ENCODE measurements around the gene HES6. TPM values are rescaled to one million over a fixed set of nuclear protein-coding genes. Genes with fewer than 3 reads are reported as not detected.
A peak's percentile ranks its signal among the peaks of the same experiment; 100 is the strongest.

The HES6 gene
- total RNA-seq, 2 experiments from 2014 or later, result 1.5 to 1.9 TPM

DNA sequence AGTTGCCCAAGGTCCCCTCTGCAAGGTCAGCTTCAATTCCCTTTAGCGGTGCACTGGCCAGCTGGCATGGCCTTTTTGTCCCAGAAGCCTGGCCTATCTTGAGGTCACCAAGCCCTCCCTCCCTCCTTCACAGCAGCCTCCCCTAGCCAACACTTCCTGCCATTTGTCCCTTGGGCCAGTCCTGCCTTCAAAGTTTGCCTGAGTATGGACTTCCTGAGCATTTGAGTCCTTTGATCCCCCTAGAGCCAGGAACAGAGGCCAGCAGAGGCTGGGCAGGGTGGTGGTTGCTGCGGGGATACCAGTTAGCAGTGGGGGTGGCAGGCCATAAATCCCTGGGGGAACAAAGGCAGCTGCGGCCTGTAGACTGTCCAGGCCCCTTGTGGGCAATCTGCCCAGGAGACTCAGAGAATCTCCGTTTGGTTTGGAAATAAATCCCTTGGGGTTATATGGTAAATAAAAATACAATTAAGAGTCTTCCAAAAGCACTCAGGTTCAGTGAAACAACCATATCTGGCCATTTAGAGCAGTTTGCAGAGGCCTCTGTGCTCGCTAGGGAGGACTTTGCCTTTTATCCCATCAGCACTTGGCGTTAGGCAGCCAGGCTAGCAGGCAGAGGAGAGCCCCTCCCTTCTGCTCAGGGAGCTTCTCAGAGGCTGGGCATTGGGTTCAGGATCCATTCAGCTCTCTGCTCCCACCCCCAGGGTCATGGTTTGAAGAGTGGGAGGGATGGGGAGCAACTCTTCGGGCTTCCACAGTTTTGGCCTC is 3.1 kb upstream of the HES6 start:
- TF ChIP-seq, protein P1, sequence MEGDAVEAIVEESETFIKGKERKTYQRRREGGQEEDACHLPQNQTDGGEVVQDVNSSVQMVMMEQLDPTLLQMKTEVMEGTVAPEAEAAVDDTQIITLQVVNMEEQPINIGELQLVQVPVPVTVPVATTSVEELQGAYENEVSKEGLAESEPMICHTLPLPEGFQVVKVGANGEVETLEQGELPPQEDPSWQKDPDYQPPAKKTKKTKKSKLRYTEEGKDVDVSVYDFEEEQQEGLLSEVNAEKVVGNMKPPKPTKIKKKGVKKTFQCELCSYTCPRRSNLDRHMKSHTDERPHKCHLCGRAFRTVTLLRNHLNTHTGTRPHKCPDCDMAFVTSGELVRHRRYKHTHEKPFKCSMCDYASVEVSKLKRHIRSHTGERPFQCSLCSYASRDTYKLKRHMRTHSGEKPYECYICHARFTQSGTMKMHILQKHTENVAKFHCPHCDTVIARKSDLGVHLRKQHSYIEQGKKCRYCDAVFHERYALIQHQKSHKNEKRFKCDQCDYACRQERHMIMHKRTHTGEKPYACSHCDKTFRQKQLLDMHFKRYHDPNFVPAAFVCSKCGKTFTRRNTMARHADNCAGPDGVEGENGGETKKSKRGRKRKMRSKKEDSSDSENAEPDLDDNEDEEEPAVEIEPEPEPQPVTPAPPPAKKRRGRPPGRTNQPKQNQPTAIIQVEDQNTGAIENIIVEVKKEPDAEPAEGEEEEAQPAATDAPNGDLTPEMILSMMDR (IDR thresholded peaks at IDR 0.05), result no peak
- ChIA-PET POLR2A (interaction anchor here (1.0 kb wide), 1 partner anchor 39 kb away, joined by 3 read pairs; no protein-coding TSS in a partner anchor), CTCF (interaction anchor here (0.6 kb wide), 1 partner anchor 255 kb away, joined by 3 read pairs; no protein-coding TSS in a partner anchor)
- Histone ChIP-seq H3K36me3 (ENCODE audit: insufficient read depth, low read length) (no peaks in the 10 kb centered on the region), H3K27me3 (ENCODE audit: control insufficient read depth in 1 of 2, insufficient read depth in 2 of 2, low read length in 2 of 2) (peaks cover 9 to 10% of the 10 kb centered on the region in 2 experiments), H3K4me1 (ENCODE audit: insufficient read depth, low read length) (peaks cover 20% of the 10 kb centered on the region), H3K4me3 (ENCODE audit: low read length) (no peak overlapping the region), H3K27ac (ENCODE audit: low read depth in 1 of 2, low read length in 2 of 2) (no peak overlapping the region), H3K9me3 (ENCODE audit: control insufficient read depth in 1 of 2, insufficient read depth in 1 of 2, low read length in 2 of 2) (peaks cover 0 to 8% of the 10 kb centered on the region in 2 experiments)
- Mint-ChIP-seq H3K9me3 (no peaks in the 10 kb centered on the region), H3K27me3 (peaks cover 10% of the 10 kb centered on the region), H3K36me3 (ENCODE audit: low read depth) (peaks cover 34% of the 10 kb centered on the region), H3K4me1 (ENCODE audit: low read depth) (peaks cover 11% of the 10 kb centered on the region), H3K27ac (no peak overlapping the region), H3K4me3 (peak overlapping the region; percentile 12)
- DNase-seq, result no peak
- intact Hi-C loops (cut with DNase I, micrococcal nuclease), result no loop called here
- no peak for ATAC-seq (ENCODE audit: poor library complexity)

DNA sequence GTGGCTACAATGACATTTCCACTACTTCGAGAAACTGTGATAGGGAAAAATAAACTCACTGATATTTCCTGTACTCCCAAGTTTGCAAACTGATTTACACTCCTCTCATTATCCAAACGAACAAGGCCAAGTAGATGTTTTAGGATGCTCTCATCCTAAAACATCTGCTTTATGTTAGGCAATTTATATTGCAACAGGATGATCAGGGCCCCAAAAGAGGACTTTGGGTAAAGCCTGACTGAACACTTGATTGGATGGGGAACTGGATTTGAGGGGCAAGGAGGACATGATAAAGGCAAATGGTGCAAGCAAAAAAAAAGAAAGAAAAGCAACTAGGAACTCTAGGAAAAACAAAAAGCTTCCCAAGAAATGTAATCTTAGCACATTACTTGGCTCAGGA is 2.1 kb upstream of the HES6 start:
- H3K36me3 ChIP-seq (ENCODE audit: insufficient read depth, low read length), result no peaks in the 10 kb centered on the region
- intact Hi-C loops (cut with DNase I, micrococcal nuclease), result no loop called here
- H3K4me3 ChIP-seq (ENCODE audit: low read length), result no peak overlapping the region
- TF ChIP-seq, protein P1 (IDR thresholded peaks at IDR 0.05), result no peak
- H3K27me3 ChIP-seq (ENCODE audit: control insufficient read depth in 1 of 2, insufficient read depth in 2 of 2, low read length in 2 of 2), result peaks cover 10 to 13% of the 10 kb centered on the region in 2 experiments
- DNase-seq, result no peak
- peaks cover 25% of the 10 kb centered on the region for H3K36me3 Mint-ChIP-seq (ENCODE audit: low read depth)
- no peak overlapping the region for H3K27ac Mint-ChIP-seq
- ATAC-seq (ENCODE audit: poor library complexity), result no peak
- peaks cover 20% of the 10 kb centered on the region for H3K4me1 ChIP-seq (ENCODE audit: insufficient read depth, low read length)
- no peaks in the 10 kb centered on the region for H3K9me3 Mint-ChIP-seq
- H3K27me3 Mint-ChIP-seq, result peaks cover 16% of the 10 kb centered on the region
- no peak overlapping the region for H3K27ac ChIP-seq (ENCODE audit: low read depth in 1 of 2, low read length in 2 of 2)
- ChIA-PET POLR2A (no interaction called here), CTCF (no interaction called here)
- peaks cover 0 to 8% of the 10 kb centered on the region in 2 experiments for H3K9me3 ChIP-seq (ENCODE audit: control insufficient read depth in 1 of 2, insufficient read depth in 1 of 2, low read length in 2 of 2)
- H3K4me3 Mint-ChIP-seq, result peak overlapping the region; percentile 39
- peaks cover 12% of the 10 kb centered on the region for H3K4me1 Mint-ChIP-seq (ENCODE audit: low read depth)

DNA sequence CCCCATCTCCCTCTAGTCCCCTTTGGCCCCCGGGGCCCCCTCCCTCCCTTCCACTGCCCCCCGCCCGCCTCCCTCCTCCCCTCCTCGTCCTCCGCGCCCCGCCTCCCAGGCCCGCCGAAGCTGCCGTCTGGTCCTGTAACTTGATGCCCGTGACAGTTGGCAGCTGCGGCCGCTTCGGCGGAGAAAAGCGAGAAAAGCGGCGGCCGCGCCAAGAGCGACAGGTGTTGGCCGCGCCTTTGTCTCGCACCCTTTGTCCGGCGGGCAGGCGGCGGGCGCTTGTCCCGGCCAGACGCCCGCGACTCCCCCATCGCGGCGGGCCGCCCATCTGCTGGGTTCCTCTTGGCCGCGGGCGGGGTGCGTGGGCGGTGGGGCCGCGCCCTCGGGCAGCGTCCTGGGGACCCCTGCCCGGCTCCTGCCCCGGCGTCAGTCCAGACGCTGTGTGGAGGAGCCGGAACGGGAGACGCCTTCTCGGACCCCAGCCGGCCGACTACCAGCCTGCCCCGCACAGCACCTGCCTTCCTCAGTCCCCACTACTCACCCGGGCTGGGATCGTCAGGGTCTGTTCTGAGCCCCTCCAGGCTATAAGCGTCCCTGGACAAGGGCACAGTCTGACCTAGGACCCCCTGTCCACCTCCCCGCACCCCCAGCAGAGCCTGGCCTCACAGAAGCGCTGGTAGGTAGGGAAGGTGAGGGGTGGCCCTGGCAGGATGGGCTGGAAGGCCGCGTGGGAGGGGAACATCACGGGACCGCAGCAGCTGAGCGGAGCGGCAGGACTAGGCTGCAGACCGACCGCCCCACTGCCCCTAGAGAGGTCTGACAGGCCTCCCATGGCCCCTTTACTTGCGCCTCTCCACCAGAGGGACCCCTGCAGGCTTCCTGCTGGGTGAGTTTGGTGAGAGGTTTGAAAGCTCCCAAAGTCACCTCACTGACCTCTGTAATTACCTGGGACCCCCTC is 1.2 kb upstream of the HES6 start:
- Mint-ChIP-seq H3K4me1 (ENCODE audit: low read depth) (peaks cover 12% of the 10 kb centered on the region), H3K4me3 (peak overlapping the region; percentile 39), H3K27ac (no peak overlapping the region), H3K36me3 (ENCODE audit: low read depth) (peaks cover 18% of the 10 kb centered on the region), H3K27me3 (peaks cover 21% of the 10 kb centered on the region), H3K9me3 (no peaks in the 10 kb centered on the region)
- no peaks in the 10 kb centered on the region for H3K36me3 ChIP-seq (ENCODE audit: insufficient read depth, low read length)
- ChIA-PET POLR2A (interaction anchor here (0.6 kb wide), 1 partner anchor 38 kb away, joined by 3 read pairs; the partner anchor contains the start of gene ILKAP), CTCF (no interaction called here)
- ATAC-seq (ENCODE audit: poor library complexity) (no peak), DNase-seq (peak in 3 of 14 experiments; percentile 30 to 54 (median 48))
- TF ChIP-seq, protein P1 (IDR thresholded peaks at IDR 0.05), result no peak
- H3K27me3 ChIP-seq (ENCODE audit: control insufficient read depth in 1 of 2, insufficient read depth in 2 of 2, low read length in 2 of 2), result peaks cover 13 to 15% of the 10 kb centered on the region in 2 experiments
- H3K4me1 ChIP-seq (ENCODE audit: insufficient read depth, low read length), result peaks cover 20% of the 10 kb centered on the region
- H3K4me3 ChIP-seq (ENCODE audit: low read length), result peak overlapping the region; percentile 57
- H3K9me3 ChIP-seq (ENCODE audit: control insufficient read depth in 1 of 2, insufficient read depth in 1 of 2, low read length in 2 of 2), result peaks cover 0 to 8% of the 10 kb centered on the region in 2 experiments
- intact Hi-C loops (cut with DNase I, micrococcal nuclease), result no loop called here
- no peak overlapping the region for H3K27ac ChIP-seq (ENCODE audit: low read depth in 1 of 2, low read length in 2 of 2)

Data from CD4-positive, alpha-beta T cell (primary cell).